ENCODE data around the gene GPR31. TPM values are rescaled to one million over a fixed set of nuclear protein-coding genes. Genes with fewer than 3 reads are reported as not detected.

GPR31 gene
- total RNA-seq, 2 donors from 2014 or later: not detected

DNA sequence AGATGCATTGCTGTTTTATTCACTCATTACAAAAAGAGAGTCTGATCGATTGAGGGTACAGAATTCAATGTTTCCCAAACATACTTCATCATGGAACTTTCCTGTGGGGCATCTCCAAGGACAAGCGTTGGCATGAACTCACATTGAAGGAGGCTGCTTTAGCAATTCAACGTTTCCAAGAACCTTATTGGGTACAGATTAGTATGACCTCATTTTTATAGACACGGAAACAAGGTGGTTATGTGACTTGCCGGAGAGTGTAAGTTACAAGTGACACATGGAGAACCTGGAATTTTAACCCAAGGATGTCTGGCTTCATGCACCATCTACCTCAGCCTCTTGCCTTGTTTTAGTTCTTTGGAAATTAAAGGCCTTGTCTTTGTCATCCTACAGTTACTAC, 8.8 kb downstream of the GPR31 start:
- DNase-seq: no peak
- Mint-ChIP-seq H3K36me3 (ENCODE audit: low read depth) (no peaks in the 10 kb centered on the region), H3K4me1 (peaks cover 17% of the 10 kb centered on the region), H3K4me3 (no peak overlapping the region), H3K9me3 (no peaks in the 10 kb centered on the region), H3K27me3 (ENCODE audit: insufficient read depth) (peaks cover 36% of the 10 kb centered on the region), H3K27ac (no peak overlapping the region)
- Histone ChIP-seq H3K9ac (ENCODE audit: extremely low read depth, low read length, poor library complexity, severe bottlenecking) (no peak overlapping the region), H3K4me3 (ENCODE audit: low read length) (no peak overlapping the region), H3K4me1 (ENCODE audit: control insufficient read depth, insufficient read depth, low read length) (no peaks in the 10 kb centered on the region), H3K27ac (ENCODE audit: low read depth, low read length) (no peak overlapping the region), H3K27me3 (ENCODE audit: control insufficient read depth, insufficient read depth, low read length, poor library complexity, severe bottlenecking) (peaks cover 19% of the 10 kb centered on the region), H3K9me3 (ENCODE audit: control insufficient read depth, low read length) (peaks cover 5% of the 10 kb centered on the region), H3K36me3 (ENCODE audit: control insufficient read depth, insufficient read depth, low read length) (no peaks in the 10 kb centered on the region)
- TF ChIP-seq, protein P1, sequence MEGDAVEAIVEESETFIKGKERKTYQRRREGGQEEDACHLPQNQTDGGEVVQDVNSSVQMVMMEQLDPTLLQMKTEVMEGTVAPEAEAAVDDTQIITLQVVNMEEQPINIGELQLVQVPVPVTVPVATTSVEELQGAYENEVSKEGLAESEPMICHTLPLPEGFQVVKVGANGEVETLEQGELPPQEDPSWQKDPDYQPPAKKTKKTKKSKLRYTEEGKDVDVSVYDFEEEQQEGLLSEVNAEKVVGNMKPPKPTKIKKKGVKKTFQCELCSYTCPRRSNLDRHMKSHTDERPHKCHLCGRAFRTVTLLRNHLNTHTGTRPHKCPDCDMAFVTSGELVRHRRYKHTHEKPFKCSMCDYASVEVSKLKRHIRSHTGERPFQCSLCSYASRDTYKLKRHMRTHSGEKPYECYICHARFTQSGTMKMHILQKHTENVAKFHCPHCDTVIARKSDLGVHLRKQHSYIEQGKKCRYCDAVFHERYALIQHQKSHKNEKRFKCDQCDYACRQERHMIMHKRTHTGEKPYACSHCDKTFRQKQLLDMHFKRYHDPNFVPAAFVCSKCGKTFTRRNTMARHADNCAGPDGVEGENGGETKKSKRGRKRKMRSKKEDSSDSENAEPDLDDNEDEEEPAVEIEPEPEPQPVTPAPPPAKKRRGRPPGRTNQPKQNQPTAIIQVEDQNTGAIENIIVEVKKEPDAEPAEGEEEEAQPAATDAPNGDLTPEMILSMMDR (conservative IDR thresholded peaks at IDR 0.05): no peak
- WGBS, 2 experiments (ENCODE audit: insufficient coverage in 1 of 2, insufficient read length in 1 of 2): 83 to 95% methylated on average over 4 to 5 of the region's 5 CpGs

DNA sequence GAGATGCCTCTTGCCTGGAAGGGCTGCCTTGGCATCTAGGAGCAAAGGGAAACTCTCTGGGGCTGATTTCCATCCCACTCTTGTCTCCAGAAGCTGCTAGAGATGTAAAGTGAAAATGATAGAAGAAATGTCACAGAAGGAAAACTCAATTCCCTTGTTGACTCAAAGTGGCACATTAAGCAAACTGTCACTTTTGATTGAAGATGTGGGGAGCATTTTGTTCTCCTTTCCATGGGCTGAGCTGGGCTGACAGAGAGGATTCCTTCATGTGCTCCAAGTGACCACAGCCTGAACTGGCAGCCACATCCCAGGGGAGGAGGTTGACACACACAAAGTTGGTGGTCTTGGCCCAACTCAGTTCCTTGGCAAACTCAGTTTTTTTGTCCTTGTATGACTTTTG, 9.8 kb downstream of the GPR31 start:
- TF ChIP-seq, protein P1 (conservative IDR thresholded peaks at IDR 0.05): no peak
- Histone ChIP-seq H3K27ac (ENCODE audit: low read depth, low read length) (no peak overlapping the region), H3K4me3 (ENCODE audit: low read length) (no peak overlapping the region), H3K9me3 (ENCODE audit: control insufficient read depth, low read length) (peaks cover 5% of the 10 kb centered on the region), H3K4me1 (ENCODE audit: control insufficient read depth, insufficient read depth, low read length) (no peaks in the 10 kb centered on the region), H3K9ac (ENCODE audit: extremely low read depth, low read length, poor library complexity, severe bottlenecking) (no peak overlapping the region), H3K27me3 (ENCODE audit: control insufficient read depth, insufficient read depth, low read length, poor library complexity, severe bottlenecking) (peaks cover 19% of the 10 kb centered on the region), H3K36me3 (ENCODE audit: control insufficient read depth, insufficient read depth, low read length) (no peaks in the 10 kb centered on the region)
- DNase-seq: no peak
- peaks cover 17% of the 10 kb centered on the region for H3K4me1 Mint-ChIP-seq
- H3K27ac Mint-ChIP-seq: no peak overlapping the region
- H3K27me3 Mint-ChIP-seq (ENCODE audit: insufficient read depth): peaks cover 37% of the 10 kb centered on the region
- no peak overlapping the region for H3K4me3 Mint-ChIP-seq
- H3K9me3 Mint-ChIP-seq: no peaks in the 10 kb centered on the region
- H3K36me3 Mint-ChIP-seq (ENCODE audit: low read depth): no peaks in the 10 kb centered on the region

DNA sequence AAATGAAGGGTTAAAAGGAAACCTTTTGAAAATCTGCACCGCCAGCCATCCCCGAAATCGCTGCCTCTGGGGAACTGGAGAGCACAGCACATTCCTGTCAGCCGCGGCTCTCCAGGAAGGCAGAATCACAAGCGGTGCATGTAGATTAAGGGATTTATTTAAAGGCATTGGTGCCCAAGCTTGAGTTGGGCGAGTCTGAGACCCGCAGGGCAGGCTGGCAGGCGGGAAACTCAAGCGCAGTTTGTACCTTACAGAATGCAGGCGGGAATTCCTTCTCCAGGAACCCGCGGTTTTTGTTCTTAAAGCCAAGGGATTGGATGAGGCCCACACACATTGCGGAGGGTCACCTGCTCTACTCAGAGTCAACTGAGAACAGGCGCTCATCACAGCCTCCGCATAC, 10.8 kb downstream of the GPR31 start:
- H3K27ac Mint-ChIP-seq: no peak overlapping the region
- no peaks in the 10 kb centered on the region for H3K9me3 Mint-ChIP-seq
- WGBS, 2 experiments (ENCODE audit: insufficient coverage in 1 of 2, insufficient read length in 1 of 2): 20 to 21% methylated on average over 14 to 16 of the region's 16 CpGs
- H3K4me1 Mint-ChIP-seq: peaks cover 18% of the 10 kb centered on the region
- peaks cover 37% of the 10 kb centered on the region for H3K27me3 Mint-ChIP-seq (ENCODE audit: insufficient read depth)
- peaks cover 19% of the 10 kb centered on the region for H3K27me3 ChIP-seq (ENCODE audit: control insufficient read depth, insufficient read depth, low read length, poor library complexity, severe bottlenecking)
- TF ChIP-seq, protein P1 (conservative IDR thresholded peaks at IDR 0.05): no peak
- H3K36me3 ChIP-seq (ENCODE audit: control insufficient read depth, insufficient read depth, low read length): no peaks in the 10 kb centered on the region
- no peaks in the 10 kb centered on the region for H3K36me3 Mint-ChIP-seq (ENCODE audit: low read depth)
- H3K27ac ChIP-seq (ENCODE audit: low read depth, low read length): no peak overlapping the region
- peak overlapping the region; percentile 47 for H3K4me3 Mint-ChIP-seq
- peak; percentile 86 for DNase-seq
- H3K4me1 ChIP-seq (ENCODE audit: control insufficient read depth, insufficient read depth, low read length): no peaks in the 10 kb centered on the region
- H3K4me3 ChIP-seq (ENCODE audit: low read length): no peak overlapping the region
- H3K9ac ChIP-seq (ENCODE audit: extremely low read depth, low read length, poor library complexity, severe bottlenecking): no peak overlapping the region
- peaks cover 5% of the 10 kb centered on the region for H3K9me3 ChIP-seq (ENCODE audit: control insufficient read depth, low read length)

Data from endodermal cell (in vitro differentiated cells).